GM21526 (cell line): ENCODE measurements around the gene MZT1.

Source experiments
- ATAC-seq: cut with Tn5 transposase; IDR thresholded peaks from one replicate; pipeline ENCODE4 v1.9.1; 2021; ENCODE audit warnings: moderate library complexity; ENCODE audit not compliant: unreplicated experiment, low FRiP score

Gene MZT1

DNA sequence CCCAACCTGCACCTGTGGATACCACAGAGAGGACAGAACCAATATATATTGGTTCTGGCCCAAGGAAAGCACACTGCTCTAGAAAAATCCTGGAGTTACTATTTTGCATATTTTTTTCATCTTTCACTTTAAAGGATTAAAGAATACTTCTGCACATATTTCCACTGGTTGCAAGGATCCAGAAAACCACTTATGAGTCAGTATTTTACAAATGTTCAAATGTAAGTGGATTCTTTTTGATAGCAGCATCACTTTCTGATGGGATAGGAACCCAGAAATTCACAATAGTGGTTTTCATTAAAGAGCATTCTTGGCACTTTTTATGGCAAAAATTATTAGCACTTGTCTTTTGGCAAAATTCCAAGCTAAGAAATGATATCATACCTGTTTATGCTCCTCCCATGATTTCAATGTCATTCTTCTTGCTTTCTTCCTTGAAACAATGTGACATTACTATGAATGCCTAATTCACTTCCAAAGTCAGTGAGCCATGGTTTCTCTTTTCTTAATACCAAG lies 38.2 kb downstream of the MZT1 start:
- no peak for ATAC-seq

DNA sequence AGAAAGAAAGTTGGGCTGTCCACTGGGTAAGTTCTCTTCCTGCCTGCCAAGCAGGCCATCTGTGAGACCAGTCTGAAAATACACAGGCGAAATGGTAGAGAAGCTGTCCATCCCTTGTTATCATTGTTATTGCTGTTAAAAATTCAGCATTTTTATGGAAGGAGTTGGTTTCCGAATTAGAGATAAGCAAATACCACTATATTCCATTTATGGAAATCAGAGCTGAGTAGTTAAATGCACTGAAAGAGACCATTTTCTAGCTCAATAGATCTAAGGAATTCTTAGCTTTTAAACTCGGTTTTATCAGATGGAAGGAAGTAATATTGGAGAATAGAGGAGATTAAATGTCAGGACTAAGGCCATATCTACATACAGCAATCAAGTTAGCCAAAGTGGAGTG lies 40.7 kb downstream of the MZT1 start:
- no peak for ATAC-seq

DNA sequence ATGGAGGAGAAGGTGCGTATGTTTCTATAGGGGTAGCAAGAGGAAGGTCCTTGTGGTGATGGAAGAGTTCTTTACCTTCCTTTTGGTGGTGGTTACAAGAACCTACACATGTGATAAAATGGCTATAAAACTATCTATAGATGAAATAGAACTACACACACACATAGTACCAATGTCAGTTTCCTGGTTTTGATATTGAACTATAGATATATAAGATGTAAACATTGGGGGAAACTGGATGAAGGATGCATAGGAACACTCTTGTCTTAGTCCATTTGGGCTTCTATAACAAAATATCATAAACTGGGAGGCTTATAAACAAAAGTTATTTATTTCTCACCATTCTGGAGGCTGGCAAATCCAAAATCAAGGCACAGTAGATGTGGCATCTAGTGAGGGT lies 47.1 kb downstream of the MZT1 start:
- no peak for ATAC-seq

DNA sequence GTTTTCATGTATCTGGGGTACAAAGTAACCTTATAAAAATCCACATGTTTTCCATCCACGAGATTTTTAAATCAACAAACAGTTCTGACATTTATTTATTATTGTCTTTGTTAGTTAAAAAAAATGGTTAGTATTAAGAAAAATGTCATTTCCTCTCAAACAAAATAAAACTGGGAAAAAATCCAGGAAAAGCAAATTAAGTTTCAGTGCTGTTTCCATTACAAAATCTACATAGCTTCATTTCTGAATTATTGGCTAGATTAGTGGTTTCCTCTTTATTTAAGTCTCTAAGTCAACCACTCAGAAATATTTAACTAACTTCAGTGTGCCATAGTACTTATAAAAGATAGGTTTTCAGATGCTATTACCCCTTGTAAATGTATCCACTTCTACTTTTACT lies 49.1 kb downstream of the MZT1 start:
- no peak for ATAC-seq

DNA sequence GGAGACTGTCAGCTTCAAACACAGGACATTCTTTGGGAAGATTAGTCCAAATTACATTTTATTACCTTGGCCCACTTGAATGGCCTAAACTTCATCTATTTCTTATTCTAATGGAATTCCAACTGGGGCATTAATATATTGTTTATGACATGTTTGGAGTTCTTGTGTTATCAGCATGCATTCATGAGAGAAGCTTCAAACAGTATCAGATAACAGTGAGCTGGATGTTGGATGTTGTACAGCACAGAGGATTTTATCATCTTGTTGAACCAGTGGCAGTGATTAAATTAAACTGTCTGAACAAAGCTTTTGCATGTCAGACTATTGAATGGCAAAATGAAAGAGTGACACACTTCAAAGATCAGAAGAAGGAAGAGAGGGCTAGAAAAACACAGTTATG lies 50.0 kb downstream of the MZT1 start:
- ATAC-seq, result no peak

DNA sequence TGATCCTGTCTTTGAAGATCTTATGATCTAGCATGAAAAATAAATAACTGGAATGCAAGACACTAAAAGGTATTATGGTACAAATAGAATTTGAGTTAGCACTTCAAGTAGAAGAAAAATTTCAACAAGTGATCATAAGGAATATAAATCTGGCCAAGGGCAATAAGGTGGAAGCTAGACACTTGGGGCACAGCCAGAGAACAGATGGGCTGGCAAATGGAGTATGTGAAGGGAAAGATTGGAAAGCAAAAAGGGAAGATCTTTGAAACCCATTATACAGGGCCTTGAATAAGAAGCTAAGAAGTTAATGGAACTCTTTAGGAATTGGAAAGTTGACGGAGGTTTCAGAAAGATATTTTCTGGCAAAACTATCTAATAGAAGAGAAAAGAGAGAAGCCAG lies 61.0 kb downstream of the MZT1 start:
- ATAC-seq, result no peak

DNA sequence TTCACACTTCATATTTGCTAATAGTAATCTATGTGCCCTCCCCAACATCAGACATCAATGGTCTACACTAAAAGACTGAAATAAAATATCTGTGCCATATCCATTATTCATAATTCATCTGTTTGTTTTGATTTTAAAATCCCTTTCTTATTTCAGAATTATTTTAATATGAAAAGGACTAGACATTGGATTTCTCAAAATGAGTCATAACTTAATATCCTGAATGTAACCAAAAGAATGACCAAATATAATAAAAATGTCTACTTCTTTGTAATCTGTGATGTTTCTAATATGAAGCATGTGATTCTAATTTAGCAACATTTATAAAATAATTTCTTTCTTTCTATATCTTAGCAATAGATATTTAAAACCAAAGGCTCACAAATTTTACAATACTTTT lies 64.9 kb downstream of the MZT1 start:
- no peak for ATAC-seq
